SK-N-SH treated with all-trans-retinoic acid at 6 μM for 48 hours (cell line): ENCODE results near the gene MUC20.

Experiments
- ATAC-seq: fragments of 200-7000 bp; cut with Tn5 transposase; 3 replicates; pipeline ENCODE4 v1.9.1; 2020; ENCODE audit warnings: mild to moderate bottlenecking, moderate library complexity
- ARNTL ChIP-seq: fragments of 450-650 bp; formaldehyde crosslinking; IDR thresholded peaks from 2 replicates; pipeline ENCODE4 v1.5.0; 2020; ENCODE audit warnings: low read depth, mild to moderate bottlenecking, moderate library complexity, borderline replicate concordance
- BACH2 ChIP-seq: fragments of 250-450 bp; sonication (Bioruptor Pico); IDR thresholded peaks from 2 replicates; pipeline ENCODE4 v1.9.0; 2021; ENCODE audit warnings: mild to moderate bottlenecking, borderline replicate concordance
- CREB5 ChIP-seq: fragments of 250-450 bp; sonication (Bioruptor Pico); IDR thresholded peaks from 2 replicates; pipeline ENCODE4 v1.5.1; 2020; ENCODE audit warnings: low read depth, mild to moderate bottlenecking, moderate library complexity
- CSDC2 ChIP-seq: fragments of 250-450 bp; sonication (Bioruptor Pico); IDR thresholded peaks from 2 replicates; pipeline ENCODE4 v1.5.0; 2020; ENCODE audit warnings: mild to moderate bottlenecking, moderate library complexity
- ESRRG ChIP-seq: fragments of 250-450 bp; sonication (Bioruptor Pico); IDR thresholded peaks from 2 replicates; pipeline ENCODE4 v1.6.1; 2021; ENCODE audit warnings: mild to moderate bottlenecking
- GLIS3 ChIP-seq: fragments of 250-450 bp; sonication (Bioruptor Pico); IDR thresholded peaks from 2 replicates; pipeline ENCODE4 v1.5.0; 2020; ENCODE audit warnings: mild to moderate bottlenecking, moderate library complexity
- ISL1 ChIP-seq: fragments of 250-450 bp; sonication (Bioruptor Pico); IDR thresholded peaks from 2 replicates; pipeline ENCODE4 v2.1.2; 2022; ENCODE audit warnings: mild to moderate bottlenecking, moderate library complexity
- OSR1 ChIP-seq: fragments of 250-450 bp; sonication (Bioruptor Pico); IDR thresholded peaks from 2 replicates; pipeline ENCODE4 v1.8.0; 2022; ENCODE audit warnings: moderate library complexity, mild to moderate bottlenecking, inconsistent platforms
- POU6F1 ChIP-seq: fragments of 250-450 bp; sonication (Bioruptor Pico); IDR thresholded peaks from 2 replicates; pipeline ENCODE4 v1.8.0; 2021; ENCODE audit warnings: low read depth, mild to moderate bottlenecking, moderate library complexity, borderline replicate concordance
- PPARA ChIP-seq: fragments of 250-450 bp; sonication (Bioruptor Pico); IDR thresholded peaks from 2 replicates; pipeline ENCODE4 v1.5.0; 2020; ENCODE audit warnings: mild to moderate bottlenecking, borderline replicate concordance
- RARB ChIP-seq: fragments of 250-450 bp; sonication (Bioruptor Pico); IDR thresholded peaks from 2 replicates; pipeline ENCODE4 v1.8.0; 2021; ENCODE audit warnings: mild to moderate bottlenecking, moderate library complexity
- TCF4 ChIP-seq: fragments of 250-450 bp; sonication (Bioruptor Pico); IDR thresholded peaks from 2 replicates; pipeline ENCODE4 v1.8.0; 2021; ENCODE audit warnings: mild to moderate bottlenecking, moderate library complexity, borderline replicate concordance
- TOX ChIP-seq: fragments of 250-450 bp; sonication (Bioruptor Pico); IDR thresholded peaks from 2 replicates; pipeline ENCODE4 v1.8.0; 2021; ENCODE audit warnings: mild to moderate bottlenecking, moderate library complexity, borderline replicate concordance
- ZC3H10 ChIP-seq: fragments of 250-450 bp; sonication (Bioruptor Pico); IDR thresholded peaks from 2 replicates; pipeline ENCODE4 v1.5.1; 2021; ENCODE audit warnings: mild to moderate bottlenecking, moderate library complexity
- ZFP3 ChIP-seq: fragments of 250-450 bp; sonication (Bioruptor Pico); IDR thresholded peaks from 2 replicates; pipeline ENCODE4 v1.5.0; 2020; ENCODE audit warnings: mild to moderate bottlenecking, moderate library complexity
- ZFP30 ChIP-seq: fragments of 450-650 bp; formaldehyde crosslinking; IDR thresholded peaks from 2 replicates; pipeline ENCODE4 v1.5.0; 2022; ENCODE audit warnings: mild to moderate bottlenecking, moderate library complexity
- ZNF565 ChIP-seq: fragments of 450-650 bp; formaldehyde crosslinking; conservative IDR thresholded peaks from 2 replicates; pipeline ENCODE4 v1.5.0; 2020; ENCODE audit warnings: low read depth, mild to moderate bottlenecking, moderate library complexity
- ZNF8 ChIP-seq: fragments of 450-650 bp; formaldehyde crosslinking; IDR thresholded peaks from 2 replicates; pipeline ENCODE4 v1.5.0; 2020; ENCODE audit warnings: mild to moderate bottlenecking, moderate library complexity
- TF ChIP-seq, protein P1 (sequence below): fragments of 250-450 bp; sonication (Bioruptor Pico); IDR thresholded peaks from 2 replicates; pipeline ENCODE4 v1.5.0; 2020; ENCODE audit warnings: mild to moderate bottlenecking, moderate library complexity
- TF ChIP-seq, protein P2 (sequence below): fragments of 250-450 bp; sonication (Bioruptor Pico); IDR thresholded peaks from 2 replicates; pipeline ENCODE4 v1.8.0; 2020; ENCODE audit warnings: mild to moderate bottlenecking, moderate library complexity, borderline replicate concordance
- TF ChIP-seq, protein P3 (sequence below): fragments of 250-450 bp; sonication (Bioruptor Pico); IDR thresholded peaks from 2 replicates; pipeline ENCODE4 v1.5.1; 2021; ENCODE audit warnings: mild to moderate bottlenecking, moderate library complexity

Gene MUC20

DNA sequence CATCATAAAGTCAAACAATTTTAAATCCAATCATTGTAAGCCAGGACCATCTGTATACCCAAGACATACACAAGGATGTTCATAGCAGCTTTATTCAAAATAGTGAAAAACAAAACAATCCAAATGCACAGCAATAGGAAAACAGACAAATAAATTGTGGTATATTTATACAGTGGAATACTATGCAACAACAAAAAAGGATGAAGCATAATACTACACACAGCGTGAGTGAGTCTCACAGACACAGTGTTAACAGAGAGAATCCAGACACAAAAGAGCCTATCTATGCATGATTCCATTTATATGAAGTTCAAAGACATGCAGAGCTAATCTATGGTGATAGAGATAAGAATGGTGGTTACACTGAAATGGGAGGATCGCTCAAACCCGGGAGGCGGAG, 5.6 kb upstream of the MUC20 start:
- no peak for TF ChIP-seq CREB5 (CRISPR knock-in tag)
- TF ChIP-seq ZFP30 (CRISPR knock-in tag): no peak
- TF ChIP-seq ZNF8: peak; percentile 80; the same call in 1 of the 2 replicates
- TF ChIP-seq, all 23 proteins: peak for 1
- no peak for ATAC-seq

- no peak for ATAC-seq
- TF ChIP-seq ZC3H10 (CRISPR knock-in tag) (no peak), POU6F1 (CRISPR knock-in tag) (no peak), CREB5 (CRISPR knock-in tag) (no peak), ZNF565 (no peak), ESRRG (CRISPR knock-in tag) (no peak), ARNTL (CRISPR knock-in tag) (no peak), ZNF8 (no peak), OSR1 (no peak), TCF4 (CRISPR knock-in tag) (no peak), GLIS3 (CRISPR knock-in tag) (no peak), ISL1 (CRISPR knock-in tag) (no peak), RARB (CRISPR knock-in tag) (no peak), CSDC2 (CRISPR knock-in tag) (no peak)
- TF ChIP-seq, protein P1, sequence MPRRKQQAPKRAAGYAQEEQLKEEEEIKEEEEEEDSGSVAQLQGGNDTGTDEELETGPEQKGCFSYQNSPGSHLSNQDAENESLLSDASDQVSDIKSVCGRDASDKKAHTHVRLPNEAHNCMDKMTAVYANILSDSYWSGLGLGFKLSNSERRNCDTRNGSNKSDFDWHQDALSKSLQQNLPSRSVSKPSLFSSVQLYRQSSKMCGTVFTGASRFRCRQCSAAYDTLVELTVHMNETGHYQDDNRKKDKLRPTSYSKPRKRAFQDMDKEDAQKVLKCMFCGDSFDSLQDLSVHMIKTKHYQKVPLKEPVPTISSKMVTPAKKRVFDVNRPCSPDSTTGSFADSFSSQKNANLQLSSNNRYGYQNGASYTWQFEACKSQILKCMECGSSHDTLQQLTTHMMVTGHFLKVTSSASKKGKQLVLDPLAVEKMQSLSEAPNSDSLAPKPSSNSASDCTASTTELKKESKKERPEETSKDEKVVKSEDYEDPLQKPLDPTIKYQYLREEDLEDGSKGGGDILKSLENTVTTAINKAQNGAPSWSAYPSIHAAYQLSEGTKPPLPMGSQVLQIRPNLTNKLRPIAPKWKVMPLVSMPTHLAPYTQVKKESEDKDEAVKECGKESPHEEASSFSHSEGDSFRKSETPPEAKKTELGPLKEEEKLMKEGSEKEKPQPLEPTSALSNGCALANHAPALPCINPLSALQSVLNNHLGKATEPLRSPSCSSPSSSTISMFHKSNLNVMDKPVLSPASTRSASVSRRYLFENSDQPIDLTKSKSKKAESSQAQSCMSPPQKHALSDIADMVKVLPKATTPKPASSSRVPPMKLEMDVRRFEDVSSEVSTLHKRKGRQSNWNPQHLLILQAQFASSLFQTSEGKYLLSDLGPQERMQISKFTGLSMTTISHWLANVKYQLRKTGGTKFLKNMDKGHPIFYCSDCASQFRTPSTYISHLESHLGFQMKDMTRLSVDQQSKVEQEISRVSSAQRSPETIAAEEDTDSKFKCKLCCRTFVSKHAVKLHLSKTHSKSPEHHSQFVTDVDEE (CRISPR knock-in tag): no peak
Observed at GRCh38 chr3:195715583-195716266, 5.1 kb upstream of the MUC20 start.

GRCh38 chr3:195717416-195717815, 3.4 kb upstream of the MUC20 start:
- no peak for ATAC-seq
- TF ChIP-seq TOX: no peak
- TF ChIP-seq GLIS3 (CRISPR knock-in tag): no peak
- TF ChIP-seq PPARA: no peak
- TF ChIP-seq, protein P1 (CRISPR knock-in tag): no peak
- TF ChIP-seq, protein P2, sequence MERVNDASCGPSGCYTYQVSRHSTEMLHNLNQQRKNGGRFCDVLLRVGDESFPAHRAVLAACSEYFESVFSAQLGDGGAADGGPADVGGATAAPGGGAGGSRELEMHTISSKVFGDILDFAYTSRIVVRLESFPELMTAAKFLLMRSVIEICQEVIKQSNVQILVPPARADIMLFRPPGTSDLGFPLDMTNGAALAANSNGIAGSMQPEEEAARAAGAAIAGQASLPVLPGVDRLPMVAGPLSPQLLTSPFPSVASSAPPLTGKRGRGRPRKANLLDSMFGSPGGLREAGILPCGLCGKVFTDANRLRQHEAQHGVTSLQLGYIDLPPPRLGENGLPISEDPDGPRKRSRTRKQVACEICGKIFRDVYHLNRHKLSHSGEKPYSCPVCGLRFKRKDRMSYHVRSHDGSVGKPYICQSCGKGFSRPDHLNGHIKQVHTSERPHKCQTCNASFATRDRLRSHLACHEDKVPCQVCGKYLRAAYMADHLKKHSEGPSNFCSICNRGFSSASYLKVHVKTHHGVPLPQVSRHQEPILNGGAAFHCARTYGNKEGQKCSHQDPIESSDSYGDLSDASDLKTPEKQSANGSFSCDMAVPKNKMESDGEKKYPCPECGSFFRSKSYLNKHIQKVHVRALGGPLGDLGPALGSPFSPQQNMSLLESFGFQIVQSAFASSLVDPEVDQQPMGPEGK: no peak
- no peak for TF ChIP-seq ISL1 (CRISPR knock-in tag)
- no peak for TF ChIP-seq ZNF565
- no peak for TF ChIP-seq RARB (CRISPR knock-in tag)
- TF ChIP-seq ARNTL (CRISPR knock-in tag): no peak
- TF ChIP-seq OSR1: no peak
- no peak for TF ChIP-seq ZNF8
- no peak for TF ChIP-seq CSDC2 (CRISPR knock-in tag)
- TF ChIP-seq BACH2 (CRISPR knock-in tag): no peak
- TF ChIP-seq ESRRG (CRISPR knock-in tag): no peak
- no peak for TF ChIP-seq POU6F1 (CRISPR knock-in tag)
- TF ChIP-seq ZFP3: no peak
- TF ChIP-seq, protein P3, sequence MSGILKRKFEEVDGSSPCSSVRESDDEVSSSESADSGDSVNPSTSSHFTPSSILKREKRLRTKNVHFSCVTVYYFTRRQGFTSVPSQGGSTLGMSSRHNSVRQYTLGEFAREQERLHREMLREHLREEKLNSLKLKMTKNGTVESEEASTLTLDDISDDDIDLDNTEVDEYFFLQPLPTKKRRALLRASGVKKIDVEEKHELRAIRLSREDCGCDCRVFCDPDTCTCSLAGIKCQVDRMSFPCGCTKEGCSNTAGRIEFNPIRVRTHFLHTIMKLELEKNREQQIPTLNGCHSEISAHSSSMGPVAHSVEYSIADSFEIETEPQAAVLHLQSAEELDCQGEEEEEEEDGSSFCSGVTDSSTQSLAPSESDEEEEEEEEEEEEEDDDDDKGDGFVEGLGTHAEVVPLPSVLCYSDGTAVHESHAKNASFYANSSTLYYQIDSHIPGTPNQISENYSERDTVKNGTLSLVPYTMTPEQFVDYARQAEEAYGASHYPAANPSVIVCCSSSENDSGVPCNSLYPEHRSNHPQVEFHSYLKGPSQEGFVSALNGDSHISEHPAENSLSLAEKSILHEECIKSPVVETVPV (CRISPR knock-in tag): no peak
